Mesothelial cell of epicardium (in vitro differentiated cells): Measurements from ENCODE around the gene SLC2A1. TPM values are rescaled to one million over a fixed set of nuclear protein-coding genes. Genes with fewer than 3 reads are reported as not detected.

Experiments used
- DNase-seq, 2 experiments: peaks; one replicate each; pipeline ENCODE4 v3.0.0; 2021; ENCODE audit warnings: low spot score in 2 of 2; ENCODE audit not compliant: unreplicated experiment in 2 of 2
- H3K27ac Mint-ChIP-seq: 2 replicates; pipeline ENCODE4 v1.8.0; 2021; ENCODE audit warnings: mixed read lengths
- H3K27me3 Mint-ChIP-seq: 2 replicates; pipeline ENCODE4 v1.8.0; 2021; ENCODE audit warnings: low read depth, mixed read lengths
- H3K36me3 Mint-ChIP-seq: 2 replicates; pipeline ENCODE4 v1.8.0; 2021; ENCODE audit warnings: mixed read lengths
- H3K4me1 Mint-ChIP-seq: 2 replicates; pipeline ENCODE4 v1.8.0; 2021; ENCODE audit warnings: mixed read lengths
- H3K4me3 Mint-ChIP-seq: 2 replicates; pipeline ENCODE4 v1.8.0; 2021; ENCODE audit warnings: mild to moderate bottlenecking, moderate library complexity, mixed read lengths
- H3K9me3 Mint-ChIP-seq: 2 replicates; pipeline ENCODE4 v1.8.0; 2021; ENCODE audit warnings: mixed read lengths
- total RNA-seq: library from RNA; stranded (reverse); gene quantifications from 3 replicates; pipeline ENCODE4 v1.2.1, GENCODE V29; 2021
- TF ChIP-seq, protein P1 (sequence below): fragments of 200-600 bp; sonication (generic); IDR thresholded peaks from one replicate; pipeline ENCODE4 v1.5.0; 2021; ENCODE audit warnings: antibody characterized with exemption; ENCODE audit not compliant: unreplicated experiment

Gene SLC2A1
- total RNA-seq, 1 donor from 2014 or later: 786 TPM

DNA sequence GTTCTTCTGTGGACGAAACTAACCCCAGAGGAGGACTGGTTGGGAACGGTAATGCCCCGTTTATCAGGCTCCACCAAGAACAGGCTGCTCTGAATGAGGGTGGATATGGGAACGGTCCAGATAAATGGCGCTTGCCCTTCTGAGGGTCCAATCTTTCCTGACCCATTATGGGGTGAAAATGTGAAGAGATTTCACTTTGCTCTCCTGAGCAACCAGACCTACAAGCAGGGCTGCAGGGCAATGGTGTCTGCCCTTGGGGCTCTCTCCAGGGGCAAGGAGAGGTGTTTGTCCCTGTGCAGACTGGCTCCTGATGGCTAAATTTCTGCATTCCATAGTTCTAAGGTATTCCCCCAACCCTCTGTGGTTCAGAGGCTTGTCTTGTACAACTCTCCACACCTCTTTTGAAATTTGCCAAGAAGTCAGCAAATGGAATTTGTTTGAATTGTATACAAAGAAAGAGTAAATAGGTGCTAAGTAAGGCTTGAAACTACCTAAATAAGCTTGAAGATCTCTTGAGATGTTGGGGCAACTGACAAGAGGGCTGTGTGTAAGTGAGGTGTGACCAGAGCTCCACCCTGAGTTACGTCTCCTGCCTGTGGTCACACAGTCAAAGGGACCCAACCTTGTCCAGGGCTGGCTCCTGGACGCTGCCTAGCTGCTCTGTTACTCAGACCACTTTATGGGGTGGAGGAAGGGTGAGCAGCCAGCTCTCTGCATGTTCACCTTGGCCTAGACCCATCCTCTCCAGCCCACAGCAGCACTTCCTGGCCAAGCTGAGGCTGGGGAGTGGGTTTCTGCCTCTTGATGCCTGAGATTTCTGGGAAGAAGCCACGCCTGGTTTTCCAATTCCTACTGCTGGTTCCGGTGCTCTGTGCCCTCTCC is 24.8 kb downstream of the SLC2A1 start:
- Mint-ChIP-seq H3K36me3 (peaks cover 40% of the 10 kb centered on the region), H3K9me3 (no peaks in the 10 kb centered on the region), H3K4me3 (no peak overlapping the region), H3K4me1 (peaks cover 72% of the 10 kb centered on the region), H3K27ac (peak overlapping the region; percentile 90), H3K27me3 (no peaks in the 10 kb centered on the region)
- DNase-seq: no peak
- TF ChIP-seq, protein P1, sequence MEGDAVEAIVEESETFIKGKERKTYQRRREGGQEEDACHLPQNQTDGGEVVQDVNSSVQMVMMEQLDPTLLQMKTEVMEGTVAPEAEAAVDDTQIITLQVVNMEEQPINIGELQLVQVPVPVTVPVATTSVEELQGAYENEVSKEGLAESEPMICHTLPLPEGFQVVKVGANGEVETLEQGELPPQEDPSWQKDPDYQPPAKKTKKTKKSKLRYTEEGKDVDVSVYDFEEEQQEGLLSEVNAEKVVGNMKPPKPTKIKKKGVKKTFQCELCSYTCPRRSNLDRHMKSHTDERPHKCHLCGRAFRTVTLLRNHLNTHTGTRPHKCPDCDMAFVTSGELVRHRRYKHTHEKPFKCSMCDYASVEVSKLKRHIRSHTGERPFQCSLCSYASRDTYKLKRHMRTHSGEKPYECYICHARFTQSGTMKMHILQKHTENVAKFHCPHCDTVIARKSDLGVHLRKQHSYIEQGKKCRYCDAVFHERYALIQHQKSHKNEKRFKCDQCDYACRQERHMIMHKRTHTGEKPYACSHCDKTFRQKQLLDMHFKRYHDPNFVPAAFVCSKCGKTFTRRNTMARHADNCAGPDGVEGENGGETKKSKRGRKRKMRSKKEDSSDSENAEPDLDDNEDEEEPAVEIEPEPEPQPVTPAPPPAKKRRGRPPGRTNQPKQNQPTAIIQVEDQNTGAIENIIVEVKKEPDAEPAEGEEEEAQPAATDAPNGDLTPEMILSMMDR: no peak

DNA sequence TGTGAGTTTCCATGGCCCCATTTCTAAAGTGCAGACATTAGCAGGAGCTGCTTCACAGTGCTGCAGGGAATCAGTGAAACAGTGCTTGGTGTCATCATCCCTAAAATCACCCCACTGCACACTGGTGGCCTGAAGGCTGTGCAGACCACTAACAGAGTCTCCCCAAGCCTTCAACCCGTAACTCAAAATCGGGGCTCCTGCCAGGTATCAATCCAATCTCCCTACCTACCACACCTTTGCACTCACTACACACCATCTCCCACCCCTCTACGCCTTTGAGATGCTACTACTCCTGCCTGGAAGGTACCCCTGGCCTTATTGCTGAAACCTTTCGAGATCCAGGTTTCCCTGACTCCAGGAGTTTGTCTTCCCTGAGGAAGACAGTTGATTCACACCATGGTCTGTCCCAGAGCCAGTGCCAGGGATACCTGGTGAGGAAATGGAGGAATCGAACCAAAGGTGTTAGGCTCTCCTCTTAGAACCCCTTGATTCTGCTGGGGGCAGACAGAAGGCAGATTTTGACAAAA is 25.5 kb downstream of the SLC2A1 start:
- no peak for DNase-seq
- peaks cover 70% of the 10 kb centered on the region for H3K4me1 Mint-ChIP-seq
- peak overlapping the region; percentile 0 for H3K4me3 Mint-ChIP-seq
- no peaks in the 10 kb centered on the region for H3K9me3 Mint-ChIP-seq
- TF ChIP-seq, protein P1: no peak
- peaks cover 40% of the 10 kb centered on the region for H3K36me3 Mint-ChIP-seq
- H3K27ac Mint-ChIP-seq: peak overlapping the region; percentile 90
- no peaks in the 10 kb centered on the region for H3K27me3 Mint-ChIP-seq

GRCh38 chr1:42932442-42932941 is 26.2 kb downstream of the SLC2A1 start:
- peaks cover 63% of the 10 kb centered on the region for H3K4me1 Mint-ChIP-seq
- TF ChIP-seq, protein P1: no peak
- H3K27me3 Mint-ChIP-seq: no peaks in the 10 kb centered on the region
- peak overlapping the region; percentile 90 for H3K27ac Mint-ChIP-seq
- H3K36me3 Mint-ChIP-seq: peaks cover 44% of the 10 kb centered on the region
- no peaks in the 10 kb centered on the region for H3K9me3 Mint-ChIP-seq
- peak overlapping the region; percentile 13 for H3K4me3 Mint-ChIP-seq
- DNase-seq: no peak

DNA sequence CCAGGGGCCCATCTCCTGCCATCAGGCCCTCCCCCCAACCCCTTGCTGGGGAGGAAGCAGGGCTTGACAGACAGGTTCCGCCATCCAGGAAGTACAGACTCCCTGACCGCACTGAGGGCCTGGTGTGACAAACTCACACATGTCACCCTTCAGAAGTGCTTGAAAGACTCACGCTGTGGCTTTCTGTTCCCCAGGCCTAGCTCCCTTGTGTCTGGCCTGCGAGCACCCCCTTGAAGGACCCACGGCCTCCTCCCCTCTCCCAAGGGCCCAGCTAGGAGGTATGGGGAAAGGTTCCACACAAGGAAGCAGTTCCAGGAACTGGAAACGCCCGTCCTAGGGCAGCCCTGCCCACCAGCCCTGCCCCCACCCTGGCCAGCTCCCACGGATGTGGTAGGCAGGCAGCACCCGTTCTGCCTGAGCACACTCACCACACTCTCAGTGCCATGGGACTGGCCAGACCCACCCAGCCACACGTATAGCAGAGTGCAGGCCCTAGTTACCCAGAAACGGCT is 26.7 kb downstream of the SLC2A1 start:
- H3K4me1 Mint-ChIP-seq: peaks cover 58% of the 10 kb centered on the region
- peaks cover 43% of the 10 kb centered on the region for H3K36me3 Mint-ChIP-seq
- TF ChIP-seq, protein P1: no peak
- peak overlapping the region; percentile 90 for H3K27ac Mint-ChIP-seq
- H3K9me3 Mint-ChIP-seq: no peaks in the 10 kb centered on the region
- no peak for DNase-seq
- no peaks in the 10 kb centered on the region for H3K27me3 Mint-ChIP-seq
- H3K4me3 Mint-ChIP-seq: no peak overlapping the region

DNA sequence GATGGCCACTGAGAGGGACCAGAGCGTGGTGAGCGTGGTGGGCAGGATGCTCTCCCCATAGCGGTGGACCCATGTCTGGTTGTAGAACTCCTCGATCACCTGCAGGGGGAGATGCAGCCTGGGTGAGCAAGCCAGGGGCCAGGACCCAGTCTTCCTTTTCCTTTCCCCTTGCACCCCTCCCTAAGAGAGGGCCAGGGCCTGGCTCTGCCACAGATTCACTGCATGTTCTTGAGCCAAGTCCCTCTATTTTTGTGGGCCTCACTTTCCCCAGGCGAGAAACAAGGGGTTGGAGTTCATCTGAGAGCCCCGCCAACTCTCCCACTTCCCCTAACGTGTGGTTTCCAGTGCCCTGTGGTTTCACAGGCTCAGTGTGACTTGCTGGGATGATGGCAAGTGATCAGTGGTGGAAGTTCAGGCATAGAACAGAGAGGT is 27.5 kb downstream of the SLC2A1 start:
- peaks cover 50% of the 10 kb centered on the region for H3K4me1 Mint-ChIP-seq
- H3K27me3 Mint-ChIP-seq: no peaks in the 10 kb centered on the region
- peak overlapping the region; percentile 88 for H3K27ac Mint-ChIP-seq
- H3K36me3 Mint-ChIP-seq: peaks cover 44% of the 10 kb centered on the region
- no peaks in the 10 kb centered on the region for H3K9me3 Mint-ChIP-seq
- no peak overlapping the region for H3K4me3 Mint-ChIP-seq
- TF ChIP-seq, protein P1: no peak
- no peak for DNase-seq
